NCI-H2227 (cell line): ENCODE results near the gene CCDC28A.
"Not testable (repeated sequence)": the region's sequence is repeated elsewhere in the genome, so short reads cannot be mapped to it uniquely, and the experiment has no call there.

ENCODE experiments used
- DNase-seq: peaks from one replicate; lab custom pipeline; 2025; ENCODE audit not compliant: unreplicated experiment; lab: John Stamatoyannopoulos, UW

Gene CCDC28A

GRCh38 chr6:138773177-138774091, at the start of gene CCDC28A:
CCDC28A (plus strand) TSS chr6:138773769; CDS start chr6:138776121, 2,352 bp downstream.
- peak; percentile 93 for DNase-seq

- no peak for DNase-seq
Measured at GRCh38 chr6:138724015-138724414, 49.6 kb upstream of the CCDC28A start.

- no peak for DNase-seq
Measured at GRCh38 chr6:138726066-138726756, 47.4 kb upstream of the CCDC28A start.

- no peak for DNase-seq
Measured at GRCh38 chr6:138726757-138727097, 46.8 kb upstream of the CCDC28A start.

- DNase-seq, result no peak
Measured at GRCh38 chr6:138727182-138727581, 46.4 kb upstream of the CCDC28A start.

- DNase-seq, result no peak
Measured at GRCh38 chr6:138728662-138729061, 44.9 kb upstream of the CCDC28A start.

- DNase-seq, result not testable (repeated sequence)
Measured at GRCh38 chr6:138730037-138730436, 43.5 kb upstream of the CCDC28A start.

- DNase-seq, result no peak
Measured at GRCh38 chr6:138734585-138734984, 39.0 kb upstream of the CCDC28A start.

- no peak for DNase-seq
Measured at GRCh38 chr6:138736640-138737039, 36.9 kb upstream of the CCDC28A start.

GRCh38 chr6:138752017-138752416, 21.6 kb upstream of the CCDC28A start:
- DNase-seq, result no peak

- no peak for DNase-seq
Measured at GRCh38 chr6:138757136-138757535, 16.4 kb upstream of the CCDC28A start.

GRCh38 chr6:138765896-138766655, 7.5 kb upstream of the CCDC28A start:
- DNase-seq, result peak; percentile 32

- no peak for DNase-seq
Measured at GRCh38 chr6:138769102-138769676, 4.4 kb upstream of the CCDC28A start.

- peak; percentile 37 for DNase-seq
Measured at GRCh38 chr6:138772596-138773176, 883 bp upstream of the CCDC28A start.

- no peak for DNase-seq
Measured at GRCh38 chr6:138774370-138774769, 801 bp downstream of the CCDC28A start.

GRCh38 chr6:138776659-138777058, 3.1 kb downstream of the CCDC28A start:
- DNase-seq, result no peak

- DNase-seq, result no peak
Measured at GRCh38 chr6:138778331-138778730, 4.8 kb downstream of the CCDC28A start.

GRCh38 chr6:138782243-138782642, 8.7 kb downstream of the CCDC28A start:
- DNase-seq, result no peak

GRCh38 chr6:138785079-138785478, 11.5 kb downstream of the CCDC28A start:
- no peak for DNase-seq

- DNase-seq, result no peak
Measured at GRCh38 chr6:138785980-138786379, 12.4 kb downstream of the CCDC28A start.

- DNase-seq, result no peak
Measured at GRCh38 chr6:138787138-138787537, 13.6 kb downstream of the CCDC28A start.
